Skin of body (tissue), 2 donors: ENCODE measurements around the gene EBP. TPM values are rescaled to one million over a fixed set of nuclear protein-coding genes. Genes with fewer than 3 reads are reported as not detected.
"Not testable (repeated sequence)": the region's sequence is repeated elsewhere in the genome, so short reads cannot be mapped to it uniquely, and the experiment has no call there.

Source experiments
- DNase-seq: peaks from one replicate; lab custom pipeline; 2025; lab: John Stamatoyannopoulos, UW
- total RNA-seq: library from RNA; depleted of rRNA; stranded (reverse); fragments of >200 nt; gene quantifications from one replicate; pipeline ENCODE4 v1.2.3, GENCODE V29; 2014

The EBP gene
- total RNA-seq, 1 donor from 2014 or later = 34.0 TPM

- no peak for DNase-seq
Measured at GRCh38 chrX:48492293-48492910, 29.2 kb upstream of the EBP start.

DNA sequence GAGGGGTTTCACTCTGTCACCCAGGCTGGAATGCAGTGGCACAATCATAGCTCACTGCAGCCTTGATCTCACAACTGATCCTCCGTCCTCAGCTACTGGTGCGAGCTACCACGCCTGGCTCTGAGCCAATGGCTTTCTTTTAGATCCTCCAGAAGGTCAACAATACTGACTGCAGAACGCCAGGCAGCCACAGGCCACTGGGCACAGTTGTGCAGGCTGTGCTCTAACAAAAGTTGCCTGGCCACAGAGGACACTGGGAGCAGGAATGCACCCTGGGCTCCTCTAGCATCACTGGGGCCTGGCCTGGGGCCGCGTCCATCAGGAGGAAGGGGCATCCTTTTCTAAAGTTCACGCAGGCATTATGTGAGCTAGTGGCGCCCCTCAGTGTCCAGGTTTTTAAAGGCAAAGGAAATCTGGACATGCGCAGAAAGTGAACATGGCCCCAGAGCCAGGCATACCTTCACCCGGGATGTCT, 27.7 kb upstream of the EBP start:
- DNase-seq = no peak

DNA sequence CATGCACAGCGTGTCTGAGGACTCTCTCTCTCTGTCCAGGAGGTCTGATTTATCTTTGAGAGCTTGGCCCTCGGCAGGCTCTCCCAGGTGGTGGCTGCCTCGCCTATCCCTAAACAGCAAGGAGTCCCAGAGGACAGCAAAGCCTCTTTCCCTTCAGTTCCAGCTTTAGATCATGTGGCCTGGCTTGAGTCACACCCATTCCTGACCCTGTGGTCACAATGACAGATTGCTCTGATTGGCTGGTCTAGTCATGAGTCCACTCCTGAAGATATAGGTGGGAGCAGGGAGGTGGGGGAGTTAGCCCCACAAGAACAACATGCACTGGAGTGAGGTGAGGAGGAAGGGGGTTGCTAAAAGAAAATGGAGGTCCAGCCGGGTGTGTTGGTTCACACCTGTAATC, 24.9 kb upstream of the EBP start:
- no peak for DNase-seq

- no peak for DNase-seq
Measured at GRCh38 chrX:48497871-48498270, 23.7 kb upstream of the EBP start.

GRCh38 chrX:48498374-48498809, 23.2 kb upstream of the EBP start:
- DNase-seq = no peak

DNA sequence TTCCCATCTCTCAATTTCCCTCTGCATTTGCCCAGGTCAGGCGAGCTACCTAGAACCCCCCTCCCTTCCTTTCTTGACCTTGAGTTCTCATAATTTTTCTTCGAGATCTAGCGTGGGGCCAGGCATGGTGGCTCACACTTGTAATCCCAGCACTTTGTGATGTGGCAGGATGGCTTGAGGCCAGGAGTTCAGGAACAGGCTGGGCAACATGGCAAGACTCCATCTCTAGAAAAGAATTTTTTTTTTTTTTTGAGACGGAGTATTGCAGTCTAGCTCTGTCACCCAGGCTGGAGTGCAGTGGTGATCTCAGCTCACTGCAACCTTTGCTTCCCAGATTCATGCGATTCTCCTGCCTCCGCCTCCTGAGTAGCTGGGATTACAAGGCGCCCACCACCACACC, 17.3 kb upstream of the EBP start:
- DNase-seq = no peak

GRCh38 chrX:48505481-48505880, 16.1 kb upstream of the EBP start:
- no peak for DNase-seq

DNA sequence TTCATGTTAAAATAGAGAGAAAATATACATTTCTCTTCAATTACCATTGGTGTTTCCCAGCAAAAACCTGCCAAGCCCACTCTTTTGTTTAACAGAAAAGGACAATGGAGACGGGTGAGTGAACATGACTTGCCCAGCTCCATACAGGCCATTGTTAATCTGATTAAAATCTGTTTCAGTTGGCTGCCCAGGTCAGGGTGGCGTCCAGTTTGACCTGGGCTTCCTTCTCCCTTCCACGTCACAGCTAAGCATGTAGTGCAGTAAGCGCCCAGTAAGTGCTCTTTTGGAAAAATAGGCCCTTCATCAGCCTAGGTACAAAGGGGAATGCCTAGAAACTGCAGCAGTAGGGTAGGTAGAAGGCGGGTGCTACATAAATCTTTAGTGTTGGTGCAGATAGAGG, 14.4 kb upstream of the EBP start:
- DNase-seq = no peak

- no peak for DNase-seq
Measured at GRCh38 chrX:48508400-48509244, 13.0 kb upstream of the EBP start, which contains the start of gene PORCN. Gene PORCN, plus strand, starts transcription at chrX:48508992. Its CDS starts 829 bp downstream, at chrX:48509821.

DNA sequence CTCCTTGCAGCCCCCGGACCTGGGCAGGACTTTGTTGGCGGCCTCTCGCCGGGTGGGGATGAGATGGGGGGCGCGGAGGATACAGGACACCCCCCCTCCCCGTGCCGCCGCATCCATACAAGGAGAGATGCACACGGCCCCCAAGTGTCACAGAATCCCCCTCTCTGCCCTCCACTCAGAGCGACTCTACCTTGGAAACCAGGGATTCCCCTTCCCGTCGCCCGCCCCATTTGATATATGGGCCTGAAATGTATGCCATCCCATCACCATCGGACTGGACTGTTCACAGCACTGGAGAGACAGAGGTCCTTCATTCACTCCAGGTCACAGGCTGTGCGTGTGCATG, 12.4 kb upstream of the EBP start:
- no peak for DNase-seq

DNA sequence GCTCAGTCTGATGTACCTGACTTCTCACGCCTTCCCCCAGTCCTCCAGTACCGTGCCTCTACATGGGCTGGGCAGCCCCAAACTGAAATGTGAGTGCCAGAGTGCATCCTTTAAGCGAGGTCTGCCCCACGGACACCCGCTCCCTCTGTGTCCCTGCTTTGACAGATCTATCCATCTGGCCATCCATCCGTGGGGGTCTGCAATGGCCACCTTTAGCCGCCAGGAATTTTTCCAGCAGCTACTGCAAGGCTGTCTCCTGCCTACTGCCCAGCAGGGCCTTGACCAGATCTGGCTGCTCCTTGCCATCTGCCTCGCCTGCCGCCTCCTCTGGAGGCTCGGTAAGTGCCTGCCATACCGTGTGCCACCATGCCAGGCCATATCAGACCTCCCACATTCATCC, 12.0 kb upstream of the EBP start:
- no peak for DNase-seq

- no peak for DNase-seq
Measured at GRCh38 chrX:48511560-48511959, 10.0 kb upstream of the EBP start.

- no peak for DNase-seq
Measured at GRCh38 chrX:48512371-48512935, 9.2 kb upstream of the EBP start.

- DNase-seq = no peak
Measured at GRCh38 chrX:48513670-48514069, 7.9 kb upstream of the EBP start.

- DNase-seq = no peak
Measured at GRCh38 chrX:48514126-48514806, 7.3 kb upstream of the EBP start.

DNA sequence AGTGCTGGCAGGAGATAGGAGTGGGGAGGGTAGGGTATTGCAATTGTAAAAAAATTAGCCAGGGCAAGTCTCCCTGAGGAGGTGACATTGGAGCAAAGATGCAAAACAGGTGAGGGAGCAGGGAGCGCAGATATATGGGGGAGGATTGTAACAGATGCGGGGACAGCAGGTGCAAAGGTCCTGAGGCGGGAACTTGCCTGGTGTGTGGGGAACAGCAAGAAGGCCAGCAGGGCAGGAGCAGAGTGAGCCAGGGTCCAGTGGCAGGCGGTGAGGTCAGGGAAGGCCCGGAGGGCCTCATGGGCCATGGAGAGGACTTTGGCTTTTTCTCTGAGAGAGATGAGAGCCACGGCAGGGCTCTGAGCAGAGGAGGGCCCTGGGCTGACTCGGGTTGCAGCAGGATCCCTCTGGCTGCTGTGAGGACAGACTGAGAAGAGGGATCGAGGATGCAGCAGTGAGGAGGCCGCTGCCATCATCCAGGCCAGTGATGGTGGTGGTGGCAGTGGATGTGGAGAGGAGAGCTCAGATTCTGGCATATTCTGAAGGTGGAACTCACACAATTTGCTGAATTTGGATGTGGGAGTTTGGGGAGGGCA, 6.6 kb upstream of the EBP start:
- no peak for DNase-seq

GRCh38 chrX:48515842-48516241, 5.8 kb upstream of the EBP start:
- DNase-seq = no peak

- DNase-seq = no peak
Measured at GRCh38 chrX:48516285-48516684, 5.3 kb upstream of the EBP start.

DNA sequence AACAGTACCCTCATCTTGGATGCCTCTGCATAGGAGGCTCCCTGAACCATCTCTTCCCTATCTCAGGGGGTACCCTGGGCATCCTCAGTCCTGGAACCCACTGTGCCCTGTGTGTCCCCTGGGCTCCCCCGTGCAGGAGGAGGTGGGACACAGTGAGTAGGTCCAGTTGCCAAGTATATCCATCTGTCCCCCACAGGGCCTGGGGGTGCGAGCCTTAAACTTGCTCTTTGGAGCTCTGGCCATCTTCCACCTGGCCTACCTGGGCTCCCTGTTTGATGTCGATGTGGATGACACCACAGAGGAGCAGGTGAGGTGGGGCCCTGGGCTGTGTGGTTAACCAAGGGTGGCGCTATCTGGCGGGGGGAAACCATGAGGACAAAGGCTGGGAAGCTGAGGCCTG, 4.6 kb upstream of the EBP start:
- no peak for DNase-seq

DNA sequence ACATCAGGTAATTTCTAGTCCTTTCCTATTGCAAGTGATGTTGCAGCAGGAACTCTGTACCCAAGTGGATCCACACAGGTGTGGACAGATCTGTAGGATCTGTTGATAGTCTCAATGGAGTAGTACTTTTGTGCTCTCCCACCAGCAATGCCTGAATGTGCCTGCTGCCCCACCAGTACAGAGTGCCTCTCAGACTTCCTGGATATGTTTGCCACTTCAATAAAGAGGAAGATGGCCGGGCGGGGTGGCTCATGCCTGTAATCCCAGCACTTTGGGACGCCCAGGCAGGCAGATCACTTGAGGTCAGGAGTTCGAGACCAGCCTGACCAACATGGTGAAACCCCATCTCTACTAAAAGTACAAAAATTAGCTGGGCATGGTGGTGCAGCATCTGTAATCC, 2.1 kb upstream of the EBP start:
- DNase-seq = not testable (repeated sequence)

DNA sequence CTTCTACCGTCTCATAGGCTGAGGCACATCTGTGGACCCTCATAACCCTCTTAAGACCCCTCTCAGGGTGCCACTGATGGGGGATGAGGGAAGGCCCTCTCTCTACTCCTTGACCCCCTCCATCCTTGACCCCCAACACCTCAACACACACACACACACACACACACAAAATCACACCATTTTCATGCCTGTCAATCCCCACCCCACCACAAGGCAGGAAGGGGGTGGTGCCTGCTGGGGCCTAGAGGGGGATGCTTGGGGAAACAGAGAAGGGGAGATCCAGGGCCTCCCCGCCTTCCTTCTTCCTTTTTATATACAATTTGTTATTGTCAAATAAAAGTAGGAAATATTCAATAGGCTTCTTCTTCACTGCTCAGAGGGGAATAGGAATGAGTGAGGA, 1.2 kb upstream of the EBP start:
- no peak for DNase-seq

DNA sequence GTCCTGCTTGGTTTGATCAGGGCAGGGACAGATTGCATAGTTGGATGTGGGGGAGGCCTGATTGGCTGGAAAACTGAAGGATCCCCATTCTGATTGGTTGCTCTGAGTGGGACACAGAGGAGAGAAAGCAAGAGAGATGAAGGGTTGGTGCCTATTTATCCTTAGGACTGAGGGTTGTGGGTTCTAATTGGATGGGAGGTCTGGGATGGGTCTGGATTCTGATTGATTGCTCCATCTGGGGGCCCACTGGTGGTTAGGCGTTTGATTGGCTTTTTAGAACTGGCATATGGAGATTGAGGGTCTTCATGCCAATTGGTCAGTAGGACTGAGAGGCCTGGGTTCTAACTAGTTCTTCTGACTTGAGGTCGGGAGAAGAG, 644 bp upstream of the EBP start:
- no peak for DNase-seq
